ENCODE data around the gene RNLS. TPM values are rescaled to one million over a fixed set of nuclear protein-coding genes. Genes with fewer than 3 reads are reported as not detected.

Gene RNLS
- total and polyA plus RNA-seq, 2 of the 4 experiments (the other 2 are of a cell fraction): 4.5 to 7.0 TPM

GRCh38 chr10:88617772-88618300, 34.7 kb upstream of the RNLS start:
- H3K23ac ChIP-seq (ENCODE audit: low read depth, low read length): no peak overlapping the region
- H3K9me1 ChIP-seq (ENCODE audit: insufficient read depth, low read length): no peaks in the 10 kb centered on the region
- no peak overlapping the region for H2BK15ac ChIP-seq (ENCODE audit: low read depth, low read length)
- H3K4ac ChIP-seq (ENCODE audit: low read depth, low read length): no peak overlapping the region
- WGBS, 2 experiments (ENCODE audit: extremely low coverage in 2 of 2, insufficient read length in 1 of 2): no CpG with 5 or more reads among the region's 1 CpG
- in situ Hi-C loops (cut with MboI; ENCODE audit: low sequenced_read_pairs) (no loop called here), dilution Hi-C loops (cut with HindIII; ENCODE audit: low sequenced_read_pairs, unreplicated experiment) (no loop called here), intact Hi-C loops (cut with micrococcal nuclease) (no loop called here)
- no TSS peak for BruUV-seq (replicated peaks)
- H3K79me1 ChIP-seq (ENCODE audit: low read depth in 1 of 2, low read length in 2 of 2): no peaks in the 10 kb centered on the region
- no peaks in the 10 kb centered on the region; the same call in 1 of the 2 replicates for H3K27me3 ChIP-seq (ENCODE audit: control insufficient read depth, insufficient read depth, low read length)
- no peak overlapping the region for H4K8ac ChIP-seq (ENCODE audit: low read depth in 2 of 2, low read length in 2 of 2)
- H2BK5ac ChIP-seq (ENCODE audit: low read depth, low read length, poor library complexity, severe bottlenecking): no peak overlapping the region
- H3K4me1 ChIP-seq (ENCODE audit: control insufficient read depth, insufficient read depth, low read length): no peaks in the 10 kb centered on the region
- no peaks in the 10 kb centered on the region for H4K20me1 ChIP-seq (ENCODE audit: insufficient read depth, low read length)
- no peak overlapping the region for H4K5ac ChIP-seq (ENCODE audit: low read depth, low read length)
- DNase-seq (no peak), ATAC-seq (ENCODE audit: low read depth) (no peak)
- ChIA-PET POLR2A (ENCODE audit: unreplicated experiment) (no interaction called here), CTCF (interaction anchor here (0.6 kb wide), 1 partner anchor 193 kb away, joined by 6 read pairs; no protein-coding TSS in a partner anchor)
- H3K36me3 ChIP-seq (ENCODE audit: control insufficient read depth, insufficient read depth, low read length): no peaks in the 10 kb centered on the region
- H3K4me2 ChIP-seq (ENCODE audit: low read depth, low read length): no peak overlapping the region
- no peak overlapping the region for H2BK120ac ChIP-seq (ENCODE audit: low read depth, low read length)
- no peak overlapping the region for H2AK5ac ChIP-seq (ENCODE audit: low read depth, low read length)
- no peak overlapping the region for H2AFZ ChIP-seq (replicated peaks; ENCODE audit: low read length, poor library complexity)
- H3K18ac ChIP-seq (ENCODE audit: low read depth, low read length): no peak overlapping the region
- no peak overlapping the region for H3K4me3 ChIP-seq (ENCODE audit: insufficient read depth, low read depth, low read length)
- H3K27ac ChIP-seq (ENCODE audit: insufficient read depth, low read length): no peak overlapping the region
- no peaks in the 10 kb centered on the region for H3K9me3 ChIP-seq (ENCODE audit: control insufficient read depth, insufficient read depth, low read length)
- no peak overlapping the region for H3K9ac ChIP-seq (ENCODE audit: low read depth, low read length)
- H2BK20ac ChIP-seq (ENCODE audit: low read depth, low read length): no peak overlapping the region
- no peak for TF ChIP-seq SMC3 (IDR thresholded peaks at IDR 0.05; ENCODE audit: low read depth, low read length)
- TF ChIP-seq CEBPB (IDR thresholded peaks at IDR 0.05; ENCODE audit: low read depth, low read length): no peak
- no peak for TF ChIP-seq RFX5 (IDR thresholded peaks at IDR 0.05; ENCODE audit: low read depth, low read length)
- TF ChIP-seq RCOR1 (IDR thresholded peaks at IDR 0.05; ENCODE audit: insufficient replicate concordance, low read length): no peak
- no peak for TF ChIP-seq CTCF (conservative IDR thresholded peaks at IDR 0.05; ENCODE audit: low read depth, low read length)
- no peak for TF ChIP-seq ELK1 (IDR thresholded peaks at IDR 0.05; ENCODE audit: borderline replicate concordance, low read depth, low read length)
- TF ChIP-seq USF2 (IDR thresholded peaks at IDR 0.05; ENCODE audit: low read depth, low read length): no peak
- TF ChIP-seq FOS (IDR thresholded peaks at IDR 0.05; ENCODE audit: low read depth, low read length): no peak
- no peak for TF ChIP-seq POLR2A (IDR thresholded peaks at IDR 0.05; ENCODE audit: low read depth, low read length)
- no peak for TF ChIP-seq CHD1 (IDR thresholded peaks at IDR 0.05; ENCODE audit: low read depth, low read length)
- no peak overlapping the region for H3K56ac ChIP-seq (ENCODE audit: extremely low read depth, insufficient read depth, low read length)
- H3K14ac ChIP-seq (replicated peaks; ENCODE audit: low read depth, low read length): no peak overlapping the region
- no peak overlapping the region for H2AK9ac ChIP-seq (replicated peaks; ENCODE audit: low read depth, low read length, poor library complexity)
- no peak overlapping the region for H4K91ac ChIP-seq (ENCODE audit: insufficient read depth, low read depth, low read length)

All from IMR-90 (cell line).